OCI-LY3 (cell line): ENCODE measurements around the gene ZNF573.

Source experiments
- EZH2phosphoT487 ChIP-seq: fragments of 200-600 bp; shearing (Covaris generic); IDR thresholded peaks from 2 replicates; pipeline ENCODE4 v1.6.1; 2018; ENCODE audit warnings: antibody characterized with exemption, mixed run types, low read depth
- TF ChIP-seq, protein P1 (sequence below): fragments of 200-600, 300-600 bp; sonication (generic); IDR thresholded peaks from 2 replicates; pipeline ENCODE4 v1.5.1; 2014; ENCODE audit warnings: antibody characterized with exemption, low read length, low read depth

DNA sequence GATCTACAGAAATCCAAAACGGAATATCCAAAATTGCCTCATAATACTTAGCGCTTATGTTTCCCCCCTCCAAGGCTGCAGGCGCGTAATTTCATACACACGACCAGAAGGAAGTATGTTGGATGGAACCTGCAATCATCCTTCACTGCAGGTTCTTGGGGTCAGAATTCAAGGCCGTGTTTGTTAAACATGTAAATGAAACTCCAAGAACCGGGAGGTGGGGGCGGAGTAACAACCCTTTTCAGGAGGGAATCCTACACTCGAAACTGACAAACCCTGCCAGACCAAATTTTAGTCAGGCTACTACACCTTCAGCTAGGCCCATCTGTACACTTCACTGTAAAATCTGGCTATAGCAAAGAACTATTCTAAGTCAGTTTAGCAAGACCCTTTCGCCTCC is 61.1 kb downstream of the ZNF573 start:
- TF ChIP-seq, protein P1, sequence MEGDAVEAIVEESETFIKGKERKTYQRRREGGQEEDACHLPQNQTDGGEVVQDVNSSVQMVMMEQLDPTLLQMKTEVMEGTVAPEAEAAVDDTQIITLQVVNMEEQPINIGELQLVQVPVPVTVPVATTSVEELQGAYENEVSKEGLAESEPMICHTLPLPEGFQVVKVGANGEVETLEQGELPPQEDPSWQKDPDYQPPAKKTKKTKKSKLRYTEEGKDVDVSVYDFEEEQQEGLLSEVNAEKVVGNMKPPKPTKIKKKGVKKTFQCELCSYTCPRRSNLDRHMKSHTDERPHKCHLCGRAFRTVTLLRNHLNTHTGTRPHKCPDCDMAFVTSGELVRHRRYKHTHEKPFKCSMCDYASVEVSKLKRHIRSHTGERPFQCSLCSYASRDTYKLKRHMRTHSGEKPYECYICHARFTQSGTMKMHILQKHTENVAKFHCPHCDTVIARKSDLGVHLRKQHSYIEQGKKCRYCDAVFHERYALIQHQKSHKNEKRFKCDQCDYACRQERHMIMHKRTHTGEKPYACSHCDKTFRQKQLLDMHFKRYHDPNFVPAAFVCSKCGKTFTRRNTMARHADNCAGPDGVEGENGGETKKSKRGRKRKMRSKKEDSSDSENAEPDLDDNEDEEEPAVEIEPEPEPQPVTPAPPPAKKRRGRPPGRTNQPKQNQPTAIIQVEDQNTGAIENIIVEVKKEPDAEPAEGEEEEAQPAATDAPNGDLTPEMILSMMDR: no peak
- no peak for TF ChIP-seq EZH2phosphoT487
